HG03060 (cell line): ENCODE results near the gene CAMTA1.

ENCODE experiments used
- ATAC-seq: cut with Tn5 transposase; IDR thresholded peaks from one replicate; pipeline ENCODE4 v1.9.1; 2021; ENCODE audit warnings: low read depth, moderate number of reproducible peaks; ENCODE audit not compliant: unreplicated experiment

CAMTA1 gene

GRCh38 chr1:6922096-6922931 is 137.1 kb downstream of the CAMTA1 start:
- no peak for ATAC-seq

- no peak for ATAC-seq
Observed at GRCh38 chr1:6923012-6923411, 137.8 kb downstream of the CAMTA1 start.

- no peak for ATAC-seq
Observed at GRCh38 chr1:6923416-6923815, 138.2 kb downstream of the CAMTA1 start.

GRCh38 chr1:6923955-6924881 is 139.0 kb downstream of the CAMTA1 start:
- ATAC-seq, result no peak

GRCh38 chr1:6924891-6925290 is 139.6 kb downstream of the CAMTA1 start:
- ATAC-seq, result no peak

GRCh38 chr1:6927626-6928025 is 142.4 kb downstream of the CAMTA1 start:
- no peak for ATAC-seq

- no peak for ATAC-seq
Observed at GRCh38 chr1:6928106-6928885, 143.0 kb downstream of the CAMTA1 start.

- no peak for ATAC-seq
Observed at GRCh38 chr1:6930732-6931300, 145.6 kb downstream of the CAMTA1 start.

GRCh38 chr1:6935361-6935883 is 150.2 kb downstream of the CAMTA1 start:
- ATAC-seq, result no peak

GRCh38 chr1:6935911-6936690 is 150.8 kb downstream of the CAMTA1 start:
- no peak for ATAC-seq

GRCh38 chr1:6937048-6937447 is 151.8 kb downstream of the CAMTA1 start:
- ATAC-seq, result no peak

- no peak for ATAC-seq
Observed at GRCh38 chr1:6939363-6939762, 154.1 kb downstream of the CAMTA1 start.

GRCh38 chr1:6941786-6942185 is 156.5 kb downstream of the CAMTA1 start:
- ATAC-seq, result no peak

- no peak for ATAC-seq
Observed at GRCh38 chr1:6942990-6943389, 157.7 kb downstream of the CAMTA1 start.

- no peak for ATAC-seq
Observed at GRCh38 chr1:6944434-6944833, 159.2 kb downstream of the CAMTA1 start.

- ATAC-seq, result no peak
Observed at GRCh38 chr1:6947952-6948351, 162.7 kb downstream of the CAMTA1 start.

GRCh38 chr1:6948416-6948815 is 163.2 kb downstream of the CAMTA1 start:
- ATAC-seq, result no peak

GRCh38 chr1:6948861-6949260 is 163.6 kb downstream of the CAMTA1 start:
- ATAC-seq, result no peak

GRCh38 chr1:6950001-6950765 is 164.9 kb downstream of the CAMTA1 start:
- no peak for ATAC-seq
